HG03095 (cell line): ENCODE measurements around the gene INPP5J.
"Not testable (repeated sequence)": the region's sequence is repeated elsewhere in the genome, so short reads cannot be mapped to it uniquely, and the experiment has no call there.

Source experiments
- ATAC-seq: cut with Tn5 transposase; IDR thresholded peaks from one replicate; pipeline ENCODE4 v1.9.1; 2021; ENCODE audit warnings: moderate library complexity; ENCODE audit not compliant: unreplicated experiment

The INPP5J gene

DNA sequence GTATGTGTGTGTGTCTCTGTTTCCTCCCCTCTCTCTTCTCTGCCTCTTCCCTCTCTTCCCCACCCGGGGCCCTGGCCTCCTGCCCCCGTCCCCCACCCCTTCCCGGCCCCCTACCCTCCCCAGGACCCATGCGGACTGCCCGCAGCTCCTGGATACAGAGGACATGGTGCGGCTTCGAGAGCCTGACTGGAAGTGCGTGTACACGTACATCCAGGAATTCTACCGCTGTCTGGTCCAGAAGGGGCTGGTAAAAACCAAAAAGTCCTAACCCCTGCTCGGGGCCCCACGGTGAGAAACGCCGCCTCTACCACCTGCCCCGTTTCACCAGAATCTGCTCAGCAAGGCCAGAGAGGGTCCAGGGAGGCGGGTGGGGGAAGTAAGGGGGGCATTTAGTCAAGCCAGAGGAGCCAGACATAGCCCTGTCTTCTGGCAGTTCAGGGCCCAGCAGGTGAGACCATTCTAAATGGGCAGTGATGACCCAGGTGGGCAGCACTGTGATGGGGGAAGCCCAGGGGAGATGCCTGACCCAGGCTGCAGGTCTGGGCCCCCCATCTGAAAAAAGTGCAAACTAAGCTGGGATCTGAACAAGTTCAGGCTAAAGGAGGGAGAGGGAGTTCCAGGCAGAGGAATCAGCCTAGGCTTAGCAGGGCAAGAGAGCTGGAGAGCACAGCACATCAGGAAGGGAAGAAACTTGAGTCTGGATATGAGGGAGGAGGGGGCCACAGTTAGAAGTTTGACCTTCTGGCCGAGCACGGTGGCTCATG lies 21.8 kb upstream of the INPP5J start:
- no peak for ATAC-seq

DNA sequence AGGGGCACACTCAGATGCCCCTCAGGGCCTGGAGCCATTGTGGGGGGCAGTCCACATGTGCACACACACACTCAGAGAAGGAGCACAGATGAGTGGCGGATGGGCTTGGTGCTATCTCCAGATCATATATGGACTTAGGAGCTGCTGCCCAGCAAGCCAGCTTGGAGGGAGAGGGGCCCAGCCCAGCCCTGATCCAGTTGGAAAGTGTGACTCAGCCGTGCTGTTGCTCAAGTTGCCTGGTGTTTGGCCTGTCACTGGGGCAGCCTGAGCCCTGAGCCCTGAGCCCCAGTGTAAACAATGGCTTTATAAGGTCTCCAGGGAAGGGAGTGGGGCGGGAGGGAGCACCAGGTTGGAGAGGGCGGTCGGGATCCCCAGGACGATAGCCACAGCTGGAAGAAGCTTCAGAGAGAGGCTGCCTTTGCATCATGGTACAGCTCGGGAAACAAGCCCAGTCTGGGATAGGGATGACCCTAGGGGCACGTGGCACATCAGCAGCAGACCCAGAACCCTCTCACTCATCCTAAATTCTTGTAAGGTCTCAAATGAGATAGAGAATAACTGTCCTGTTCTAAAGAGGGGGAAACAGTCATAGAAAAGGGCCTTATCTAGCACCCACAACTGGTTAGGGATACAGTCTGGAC lies 20.2 kb upstream of the INPP5J start:
- ATAC-seq: no peak

DNA sequence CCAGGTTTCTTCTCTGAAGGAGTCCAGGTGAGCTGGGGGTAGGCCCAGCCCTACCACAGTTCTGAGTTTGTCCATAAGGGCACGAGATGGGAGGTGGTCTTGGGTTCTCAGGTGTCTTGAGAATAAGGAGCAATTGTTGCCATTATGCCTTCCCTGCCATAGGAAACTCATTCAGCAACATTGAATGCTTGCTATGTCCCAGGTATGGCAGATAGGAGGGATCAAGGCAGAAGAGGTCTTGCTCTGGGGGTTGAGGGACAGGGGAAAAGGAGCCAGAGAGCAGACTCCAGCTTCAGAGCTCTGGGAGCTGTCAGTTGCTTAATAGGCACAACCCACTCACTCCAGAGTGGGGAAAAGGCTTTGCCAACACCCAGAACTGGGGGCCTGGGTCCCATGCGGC lies 19.7 kb upstream of the INPP5J start:
- no peak for ATAC-seq

DNA sequence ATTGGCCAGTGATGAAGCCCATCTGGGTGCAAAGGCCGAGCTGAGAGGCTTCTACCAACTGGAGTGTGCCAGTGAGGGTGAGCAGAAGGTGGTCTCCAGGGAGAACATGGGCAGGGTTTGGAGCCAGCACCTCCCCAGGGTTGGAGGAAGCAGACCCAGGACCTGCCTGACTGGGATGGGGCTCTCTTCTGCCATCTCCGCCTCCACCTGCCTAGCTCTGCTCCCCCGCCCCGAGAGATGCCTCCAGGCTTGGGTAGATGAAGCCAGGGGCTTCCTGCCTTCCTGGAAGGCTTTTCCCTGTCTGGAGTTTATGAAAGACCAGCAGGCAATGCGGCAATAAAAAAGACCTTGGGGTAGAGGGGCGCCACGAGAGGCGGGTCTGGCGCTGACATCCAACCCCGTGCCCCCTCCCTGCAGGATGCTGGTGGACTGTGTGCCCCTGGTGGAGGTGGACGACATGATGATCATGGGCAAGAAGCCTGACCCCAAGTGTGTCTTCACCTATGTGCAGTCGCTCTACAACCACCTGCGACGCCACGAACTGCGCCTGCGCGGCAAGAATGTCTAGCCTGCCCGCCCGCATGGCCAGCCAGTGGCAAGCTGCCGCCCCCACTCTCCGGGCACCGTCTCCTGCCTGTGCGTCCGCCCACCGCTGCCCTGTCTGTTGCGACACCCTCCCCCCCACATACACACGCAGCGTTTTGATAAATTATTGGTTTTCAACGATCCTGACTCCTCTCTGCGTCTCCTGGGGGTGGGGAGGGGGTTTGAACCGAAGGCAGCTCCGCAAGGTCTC lies 18.7 kb upstream of the INPP5J start:
- ATAC-seq: no peak

DNA sequence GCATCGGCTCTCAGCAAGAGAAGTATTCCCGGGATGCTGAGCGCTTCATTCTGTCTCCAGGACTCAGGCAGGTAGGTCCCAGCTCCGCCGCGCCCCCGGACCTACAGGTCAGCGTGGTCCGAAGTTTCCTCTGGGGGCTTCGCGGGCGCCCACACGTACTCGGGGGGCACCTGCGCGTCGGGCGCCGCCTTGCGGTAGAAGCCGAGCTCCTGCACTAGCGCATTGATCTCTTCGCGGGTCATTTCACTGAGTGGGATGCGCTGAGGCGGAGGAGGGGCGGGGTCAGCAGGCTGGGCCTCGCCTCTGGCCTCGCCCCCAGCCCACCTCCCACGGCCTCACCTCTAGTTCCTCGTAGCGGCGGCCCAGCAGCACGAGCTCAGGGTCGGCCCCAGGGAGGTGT lies 17.9 kb upstream of the INPP5J start:
- no peak for ATAC-seq

DNA sequence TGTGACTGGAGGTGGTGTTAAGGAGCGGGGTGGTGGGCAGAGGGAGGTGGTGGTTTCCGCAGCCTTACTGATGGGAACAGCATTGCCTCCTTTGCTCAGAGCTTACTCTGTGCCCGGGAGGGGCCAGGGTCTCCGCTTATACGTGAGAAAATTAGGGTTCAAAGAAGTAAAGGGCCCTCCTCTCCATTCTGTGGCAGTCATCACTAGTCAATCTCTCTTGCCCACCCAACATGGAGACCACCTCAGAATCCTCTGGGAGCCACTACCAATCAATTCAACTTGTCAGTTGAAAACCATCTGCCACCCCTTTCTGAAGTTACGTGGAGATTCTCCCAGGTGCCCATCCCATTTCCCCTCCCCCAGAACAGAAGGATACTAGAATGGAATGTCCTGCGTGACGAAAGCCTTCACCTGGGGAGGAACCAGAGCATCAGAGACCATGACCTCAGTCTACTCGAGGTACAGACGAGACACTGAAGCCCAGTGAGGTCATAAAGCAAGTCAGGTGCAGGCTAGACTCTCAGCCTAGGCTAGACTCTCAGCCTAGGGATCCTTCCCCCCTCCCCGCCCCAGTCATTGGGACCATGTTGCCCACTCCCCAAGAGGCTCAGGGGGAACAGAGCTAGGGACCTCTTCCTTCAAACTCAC lies 17.4 kb upstream of the INPP5J start:
- ATAC-seq: no peak

DNA sequence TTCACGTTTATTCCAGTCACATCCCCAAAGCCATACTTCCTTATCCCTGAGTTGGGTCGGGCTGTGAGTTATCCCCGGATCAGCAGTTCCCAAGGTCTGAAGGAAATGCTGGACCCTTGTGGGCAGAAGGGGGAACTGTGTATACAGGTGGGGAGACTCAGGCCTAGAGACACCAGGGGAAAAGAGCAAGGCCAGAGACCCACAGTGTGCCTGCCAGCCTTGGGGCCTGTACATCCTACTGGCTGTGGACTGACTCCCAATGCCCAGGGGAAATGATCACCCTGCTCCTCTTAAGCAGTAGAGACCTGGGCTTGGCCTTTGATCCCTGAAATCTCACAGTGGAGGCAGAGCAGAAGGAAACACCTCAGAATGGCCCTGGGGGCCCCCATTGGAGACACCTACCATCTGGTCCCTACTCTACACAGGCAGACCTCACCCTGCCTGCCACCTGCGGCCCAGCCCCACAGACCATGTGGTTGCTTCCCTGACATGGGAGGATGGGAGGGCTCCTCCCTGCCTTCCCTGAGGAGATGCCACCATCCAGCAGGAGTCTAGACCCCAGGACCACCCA lies 16.7 kb upstream of the INPP5J start:
- ATAC-seq: no peak

DNA sequence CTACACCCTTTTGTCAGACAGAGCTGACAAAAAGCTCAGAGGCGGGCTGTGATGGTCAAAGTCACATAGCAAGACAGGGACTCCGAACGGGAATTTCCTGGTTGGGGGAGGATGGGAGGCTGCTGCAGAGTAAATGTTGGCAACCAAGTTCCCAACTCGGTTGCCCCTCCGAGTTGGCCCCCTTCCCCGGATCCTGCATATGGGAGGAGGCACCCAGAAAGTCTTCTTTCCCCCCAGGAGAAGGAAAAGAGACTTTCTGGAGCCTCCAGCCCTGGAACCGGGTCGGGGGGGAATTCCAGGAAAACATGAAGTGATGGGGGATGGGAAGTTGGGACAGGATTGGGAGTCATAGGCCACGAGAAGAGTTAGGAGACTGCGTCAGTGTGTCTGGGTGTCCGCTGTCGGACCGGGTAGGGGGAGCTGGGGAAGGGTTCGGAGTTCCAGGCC lies 16.0 kb upstream of the INPP5J start:
- ATAC-seq: no peak

DNA sequence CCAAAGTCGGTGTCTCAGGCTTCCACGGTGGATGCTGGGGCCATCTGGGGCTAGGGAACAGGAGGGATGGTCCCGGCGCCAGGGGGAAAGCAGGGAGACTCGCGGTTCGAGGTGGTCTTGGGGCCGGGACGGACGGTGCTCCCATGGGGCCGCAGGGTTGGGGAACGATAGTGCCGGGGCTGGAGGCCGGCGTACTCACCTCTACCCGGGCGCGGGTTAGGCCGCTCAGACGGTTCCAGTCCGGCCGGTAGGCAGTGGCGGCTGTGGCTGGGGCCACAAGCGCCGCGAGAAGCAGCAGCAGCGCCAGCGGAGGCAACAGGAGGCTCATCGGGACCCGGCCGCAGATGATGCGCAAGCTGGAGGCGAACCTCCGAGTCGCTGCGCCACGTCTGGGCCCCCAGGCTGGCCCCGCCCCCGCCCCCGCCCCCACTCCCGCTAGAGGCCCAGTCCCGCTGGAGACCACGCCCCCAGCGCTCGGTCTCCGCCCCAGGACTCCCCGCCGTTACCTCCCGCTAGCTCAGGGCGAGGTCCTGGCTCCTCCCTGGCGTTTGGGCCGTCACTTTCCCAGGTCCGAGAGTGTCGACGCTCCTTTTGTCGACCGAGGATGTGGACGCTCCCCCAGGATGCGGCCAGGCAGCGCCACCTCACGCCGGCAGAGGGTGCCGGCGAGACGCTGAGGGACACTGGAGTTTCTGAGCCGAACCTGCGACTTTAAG lies 15.4 kb upstream of the INPP5J start, which contains the start of gene SELENOM:
SELENOM (minus strand) TSS at position 391 of the 716 bp plus-strand sequence; CDS start at position 328, 63 bp downstream.
- peak; percentile 83 for ATAC-seq

DNA sequence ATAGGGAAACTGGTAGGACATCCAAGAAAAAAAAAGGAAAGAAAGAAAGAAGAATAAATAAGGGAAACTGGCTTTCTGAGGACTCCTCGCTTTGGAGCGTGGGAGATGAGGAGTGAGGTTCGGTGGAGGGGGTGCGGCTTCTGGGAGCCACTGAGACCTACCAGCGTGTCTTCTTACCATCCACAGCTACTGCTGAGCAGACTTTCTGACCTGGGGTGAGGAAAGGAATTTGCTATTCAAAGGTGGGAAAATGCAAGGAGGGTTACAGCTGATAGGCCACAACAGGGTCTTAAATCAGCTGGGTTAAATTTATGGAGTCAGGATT lies 14.9 kb upstream of the INPP5J start:
- peak; percentile 14 for ATAC-seq

DNA sequence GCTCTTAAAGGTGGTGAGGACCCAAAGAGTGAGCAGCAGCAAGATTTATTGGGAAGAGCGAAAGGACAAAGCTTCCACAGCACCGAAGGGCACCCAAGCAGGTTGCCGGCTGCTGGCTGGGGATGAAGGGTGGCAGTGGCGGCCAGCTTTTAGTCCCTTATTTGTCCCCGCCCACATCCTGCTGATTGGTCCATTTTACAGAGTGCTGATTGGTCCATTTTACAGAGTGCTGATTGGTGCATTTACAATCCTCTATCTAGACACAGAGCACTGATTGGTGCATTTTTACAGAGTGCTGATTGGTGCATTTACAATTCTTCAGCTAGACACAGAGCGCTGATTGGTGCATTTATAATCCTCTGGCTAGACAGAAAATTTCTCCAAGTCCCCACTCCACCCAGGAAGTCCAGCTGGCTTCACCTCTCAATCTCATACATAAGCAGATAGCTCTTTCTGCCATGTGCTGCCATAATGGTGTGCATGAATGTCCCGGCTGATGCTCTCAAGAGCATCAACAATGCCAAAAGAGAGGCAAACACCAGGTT lies 10.1 kb upstream of the INPP5J start:
- ATAC-seq: not testable (repeated sequence)

DNA sequence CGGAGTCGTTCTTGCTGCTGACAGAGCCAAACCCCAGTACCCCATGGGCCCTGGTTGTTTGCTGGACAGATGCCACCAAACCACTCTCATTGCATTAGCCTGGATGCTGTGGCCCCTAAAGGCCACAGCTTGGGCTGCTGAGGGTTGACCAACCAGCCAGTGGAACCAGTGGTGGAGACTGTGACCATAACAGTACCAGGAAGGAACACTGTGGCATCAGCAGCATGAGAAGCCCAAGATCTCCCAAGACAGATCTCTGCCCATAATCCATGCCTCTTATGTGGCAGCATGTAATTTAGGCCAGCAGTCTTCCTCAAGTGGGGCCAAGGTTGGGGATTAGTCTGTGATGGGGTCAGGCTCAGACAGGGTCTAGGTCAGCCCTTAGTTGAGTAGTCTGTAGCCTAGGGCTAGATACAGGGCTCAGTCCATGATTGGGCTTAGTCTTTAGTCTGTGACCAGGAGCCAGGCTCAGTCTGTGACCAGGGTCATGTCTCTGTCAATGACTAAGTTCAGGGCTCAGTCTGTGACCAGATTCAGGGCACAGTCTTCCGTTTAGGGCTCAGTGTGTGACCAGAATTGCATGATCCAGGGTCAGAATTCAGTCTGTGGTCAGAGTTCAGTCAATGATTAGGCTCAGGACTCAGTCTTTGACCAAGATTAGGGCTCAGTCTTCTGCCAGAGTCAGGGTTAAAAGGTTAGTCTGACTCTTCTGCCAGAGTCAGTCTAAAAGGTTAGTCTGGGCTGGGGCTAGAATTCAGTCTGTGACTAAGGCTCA lies 4.5 kb upstream of the INPP5J start:
- no peak for ATAC-seq

DNA sequence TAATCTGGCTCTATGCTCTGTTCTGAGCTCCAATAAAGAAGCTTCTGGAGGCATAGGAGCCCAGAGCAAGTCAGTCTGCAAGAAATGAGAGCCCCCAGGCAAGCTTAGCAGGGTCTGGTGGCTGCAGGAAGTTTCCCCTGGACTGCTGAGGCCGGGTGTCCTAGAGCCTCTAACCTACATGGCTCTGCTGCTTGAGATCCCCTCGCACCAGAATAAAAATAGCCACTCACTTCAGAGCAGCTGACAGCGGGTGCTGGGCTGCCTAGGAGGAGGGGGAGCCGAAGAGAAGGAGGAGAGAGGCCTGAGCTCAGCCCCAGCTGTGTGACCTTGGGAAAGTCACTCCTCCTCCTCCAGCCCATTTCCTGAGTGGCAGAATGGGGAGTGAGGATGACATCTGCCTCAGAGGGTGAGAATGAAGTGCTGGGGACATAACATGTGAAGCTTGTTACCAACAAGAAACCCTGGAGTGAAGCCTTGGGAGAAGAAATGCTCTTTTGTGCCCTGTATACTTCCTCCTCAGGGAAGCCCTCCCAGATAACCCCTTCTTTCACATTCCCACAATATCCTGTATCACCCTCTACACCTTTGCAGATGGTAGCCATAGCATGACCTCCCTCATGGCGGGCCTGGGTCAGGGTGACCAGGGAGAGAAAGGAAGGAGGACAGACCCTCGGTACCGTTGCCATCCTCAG lies 3.6 kb upstream of the INPP5J start:
- ATAC-seq: no peak

DNA sequence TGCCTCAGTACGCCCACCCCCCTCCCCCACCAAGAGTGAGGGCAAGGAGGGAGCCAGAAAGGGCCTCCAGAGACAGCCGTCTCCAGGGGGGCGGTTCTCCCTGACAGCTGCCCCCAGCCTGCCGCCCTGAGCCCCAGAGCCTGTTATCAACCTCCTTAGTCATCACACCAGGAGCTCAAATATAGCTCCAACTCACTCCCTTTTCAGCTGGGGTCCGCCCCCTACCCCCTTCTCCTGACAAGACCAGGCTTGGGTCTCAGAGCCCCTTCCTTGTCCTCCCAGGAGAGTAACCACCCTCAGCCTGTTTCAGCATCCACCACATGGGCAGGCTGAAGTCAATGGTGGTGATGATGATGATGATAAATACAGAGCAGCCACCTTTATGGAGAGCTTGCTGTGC lies 2.5 kb upstream of the INPP5J start:
- no peak for ATAC-seq

DNA sequence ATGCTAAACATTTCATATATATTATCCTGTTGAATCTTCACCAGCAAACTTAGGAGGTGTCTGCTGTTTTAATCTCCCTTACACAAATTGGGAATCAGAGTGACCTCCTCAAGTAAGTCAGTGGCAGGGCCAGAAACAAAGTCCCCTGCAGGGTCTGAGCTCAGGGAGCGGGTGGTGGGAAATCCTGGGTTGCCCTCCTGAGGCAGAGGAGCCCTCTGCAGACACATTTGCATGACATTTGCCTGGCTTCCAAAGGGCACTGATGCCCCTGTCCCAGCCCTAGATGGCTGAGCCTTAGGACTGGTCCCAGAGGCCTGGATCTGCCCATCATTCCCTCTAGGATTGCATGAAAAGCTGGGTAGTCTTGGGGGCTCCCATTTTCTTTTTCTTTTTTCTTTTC lies 2.1 kb upstream of the INPP5J start:
- ATAC-seq: no peak

DNA sequence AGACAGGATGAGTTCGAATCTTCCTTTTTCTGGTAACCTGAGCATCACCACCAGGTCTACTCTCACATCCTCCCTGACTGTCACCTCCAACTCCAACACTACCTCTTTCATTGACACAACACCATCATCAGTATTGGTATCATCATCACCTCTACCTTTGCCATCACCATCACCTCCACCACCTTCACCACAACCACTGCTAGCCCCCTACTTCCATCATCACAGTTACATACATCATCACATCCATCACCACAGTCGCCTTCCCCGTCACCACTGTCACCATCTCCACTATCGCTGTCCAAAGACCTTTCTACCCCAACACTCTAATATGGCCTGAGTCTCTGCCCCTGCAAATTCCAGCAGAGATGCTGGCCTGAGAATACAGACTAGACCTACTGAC lies 1.4 kb upstream of the INPP5J start:
- no peak for ATAC-seq

DNA sequence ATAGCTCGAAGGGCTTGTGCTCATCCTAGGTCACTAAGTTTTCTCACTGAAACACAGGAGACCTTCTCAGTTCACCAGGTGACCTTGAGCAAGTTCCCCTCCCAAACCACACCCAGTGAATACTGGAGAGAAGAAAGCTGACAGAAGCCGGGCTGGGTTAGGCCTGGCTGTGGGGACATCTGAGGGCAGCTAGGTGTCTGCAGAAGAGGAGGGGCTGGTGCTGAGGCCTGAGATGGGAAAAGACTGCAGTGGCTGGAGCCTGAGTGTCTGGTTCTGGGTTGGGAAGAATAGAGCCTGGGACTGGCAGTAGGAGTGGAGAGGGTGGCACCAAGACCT lies 602 bp upstream of the INPP5J start:
- ATAC-seq: no peak

DNA sequence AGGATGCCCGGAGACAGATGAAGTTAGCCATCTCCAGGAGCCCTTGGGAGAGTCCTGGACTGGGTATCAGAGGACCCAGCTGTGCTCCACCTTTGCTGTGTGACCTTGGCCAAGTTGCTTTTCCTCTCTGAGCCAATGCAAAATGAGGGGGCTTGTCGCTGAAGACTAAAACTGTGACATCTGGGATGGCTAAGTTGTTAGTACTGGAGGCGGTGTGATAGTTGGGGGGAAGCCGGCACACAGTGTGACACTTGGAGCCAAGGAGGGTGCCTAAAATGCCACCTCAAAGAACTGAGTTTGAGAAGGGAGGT lies 481 bp downstream of the INPP5J start:
- no peak for ATAC-seq

DNA sequence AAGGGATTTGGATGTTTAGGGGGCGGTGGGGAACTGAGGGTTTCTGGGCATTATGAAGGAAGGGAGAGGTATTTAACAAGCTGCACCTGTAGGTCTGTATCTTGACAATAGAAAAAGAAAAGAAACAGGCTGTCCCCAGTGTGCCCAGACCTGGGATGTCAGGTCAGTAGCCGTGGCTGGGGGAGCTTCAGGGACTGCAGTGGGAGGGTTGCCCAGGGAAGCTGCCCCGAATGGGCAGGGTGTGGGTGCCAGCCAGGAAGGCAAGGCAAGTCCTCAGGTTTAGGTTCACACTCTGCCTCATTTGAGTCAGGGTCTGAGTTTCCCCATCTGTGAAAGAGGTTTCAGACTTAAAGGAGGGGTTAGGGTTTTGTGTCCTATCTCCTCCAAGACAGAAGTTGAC lies 1.5 kb downstream of the INPP5J start:
- ATAC-seq: no peak
